Uterus (tissue), 4 donors: Measurements from ENCODE around the gene PRPF38B. TPM values are rescaled to one million over a fixed set of nuclear protein-coding genes. Genes with fewer than 3 reads are reported as not detected.

Source experiments
- DNase-seq, 2 donors: peaks; one replicate each; pipeline ENCODE4 v3.0.0-alpha.2; 2019 to 2020
- H3K27ac ChIP-seq, 2 donors: fragments of 200-600 bp; sonication (generic); 1 replicate in 1 of 2; 2 replicates in 1 of 2; pipeline ENCODE4 v1.5.1; 2016 to 2018
- H3K27me3 ChIP-seq, 2 donors: fragments of 200-600 bp; sonication (generic); one replicate each; pipeline ENCODE4 v1.5.1; 2018 to 2019; ENCODE audit warnings: control low read depth in 1 of 2
- H3K36me3 ChIP-seq, 2 donors: fragments of 200-600 bp; sonication (generic); one replicate each; pipeline ENCODE4 v1.5.1; 2019; ENCODE audit warnings: control low read depth in 1 of 2
- H3K4me1 ChIP-seq, 2 donors: fragments of 200-600 bp; sonication (generic); one replicate each; pipeline ENCODE4 v1.5.1; 2018 to 2019; ENCODE audit warnings: control low read depth in 1 of 2
- H3K4me3 ChIP-seq, 2 donors: fragments of 200-600 bp; sonication (generic); 1 replicate in 1 of 2; 2 replicates in 1 of 2; pipeline ENCODE4 v1.5.1; 2018 to 2019; ENCODE audit warnings: mild to moderate bottlenecking in 1 of 2
- H3K9me3 ChIP-seq, 2 donors: fragments of 200-600 bp; sonication (generic); one replicate each; pipeline ENCODE4 v1.5.1; 2019; ENCODE audit warnings: control low read depth in 1 of 2
- POLR2A ChIP-seq, 2 donors: fragments of 450-650 bp; IDR thresholded peaks; one replicate each; pipeline ENCODE4 v1.6.1; 2016; ENCODE audit warnings: antibody characterized with exemption in 2 of 2, mild to moderate bottlenecking in 1 of 2, moderate library complexity in 1 of 2
- intact Hi-C: fragments of 100-400 bp; cut with DNase I; formaldehyde crosslinking; loops from one replicate; pipeline ENCODE4 v1.15.1; 2023; ENCODE audit warnings: low total_unique reads
- total RNA-seq, 4 donors: library from RNA; depleted of rRNA in 3 of 4; stranded (reverse); fragments of >200 nt in 3 of 4; gene quantifications; one replicate each; pipeline versions ENCODE4 v1.1.0 to v1.2.4, GENCODE V29; 2014 to 2023
- TF ChIP-seq, protein P1 (sequence below), 4 experiments: fragments of 200-600 bp in 2 of 4; fragments of 450-650 bp in 2 of 4; sonication (generic) in 2 of 4; IDR thresholded peaks; one replicate each; pipeline ENCODE4 v1.5.1; 2016 to 2019; ENCODE audit warnings: antibody characterized with exemption in 4 of 4, mild to moderate bottlenecking in 2 of 4, moderate library complexity in 1 of 4
- donor health status: DM: yes; HTN: yes; CAD: no.

Gene PRPF38B
- total RNA-seq, 4 donors from 2014 or later: 6.7 to 40.0 (median 29.1) TPM

DNA sequence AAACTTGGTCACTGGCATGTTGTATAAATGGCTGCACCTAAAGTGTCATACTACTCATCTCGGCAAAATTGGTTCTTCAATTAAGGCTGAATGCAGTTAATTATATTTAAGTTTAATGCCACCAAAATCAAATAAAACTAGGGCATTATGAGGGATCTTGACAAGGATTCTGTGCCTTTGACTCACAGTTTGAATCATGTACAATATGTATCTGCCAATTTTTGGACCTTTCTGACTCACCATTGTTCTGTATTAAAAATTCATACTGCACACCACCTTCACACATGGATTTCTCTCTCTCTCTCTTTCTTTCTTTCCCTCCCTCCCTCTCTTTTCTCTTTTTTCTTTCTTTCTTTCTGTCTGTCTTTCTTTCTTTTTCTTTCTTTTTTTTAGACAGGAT lies 40.3 kb downstream of the PRPF38B start:
- Histone ChIP-seq H3K9me3 (no peaks in the 10 kb centered on the region), H3K4me1 (no peaks in the 10 kb centered on the region), H3K36me3 (no peaks in the 10 kb centered on the region), H3K27ac (no peak overlapping the region), H3K4me3 (no peak overlapping the region), H3K27me3 (no peaks in the 10 kb centered on the region)
- intact Hi-C loops: no loop called here
- TF ChIP-seq POLR2A (IDR thresholded peaks at IDR 0.05): no peak
- TF ChIP-seq, protein P1, sequence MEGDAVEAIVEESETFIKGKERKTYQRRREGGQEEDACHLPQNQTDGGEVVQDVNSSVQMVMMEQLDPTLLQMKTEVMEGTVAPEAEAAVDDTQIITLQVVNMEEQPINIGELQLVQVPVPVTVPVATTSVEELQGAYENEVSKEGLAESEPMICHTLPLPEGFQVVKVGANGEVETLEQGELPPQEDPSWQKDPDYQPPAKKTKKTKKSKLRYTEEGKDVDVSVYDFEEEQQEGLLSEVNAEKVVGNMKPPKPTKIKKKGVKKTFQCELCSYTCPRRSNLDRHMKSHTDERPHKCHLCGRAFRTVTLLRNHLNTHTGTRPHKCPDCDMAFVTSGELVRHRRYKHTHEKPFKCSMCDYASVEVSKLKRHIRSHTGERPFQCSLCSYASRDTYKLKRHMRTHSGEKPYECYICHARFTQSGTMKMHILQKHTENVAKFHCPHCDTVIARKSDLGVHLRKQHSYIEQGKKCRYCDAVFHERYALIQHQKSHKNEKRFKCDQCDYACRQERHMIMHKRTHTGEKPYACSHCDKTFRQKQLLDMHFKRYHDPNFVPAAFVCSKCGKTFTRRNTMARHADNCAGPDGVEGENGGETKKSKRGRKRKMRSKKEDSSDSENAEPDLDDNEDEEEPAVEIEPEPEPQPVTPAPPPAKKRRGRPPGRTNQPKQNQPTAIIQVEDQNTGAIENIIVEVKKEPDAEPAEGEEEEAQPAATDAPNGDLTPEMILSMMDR (IDR thresholded peaks at IDR 0.05): no peak
- no peak for DNase-seq

DNA sequence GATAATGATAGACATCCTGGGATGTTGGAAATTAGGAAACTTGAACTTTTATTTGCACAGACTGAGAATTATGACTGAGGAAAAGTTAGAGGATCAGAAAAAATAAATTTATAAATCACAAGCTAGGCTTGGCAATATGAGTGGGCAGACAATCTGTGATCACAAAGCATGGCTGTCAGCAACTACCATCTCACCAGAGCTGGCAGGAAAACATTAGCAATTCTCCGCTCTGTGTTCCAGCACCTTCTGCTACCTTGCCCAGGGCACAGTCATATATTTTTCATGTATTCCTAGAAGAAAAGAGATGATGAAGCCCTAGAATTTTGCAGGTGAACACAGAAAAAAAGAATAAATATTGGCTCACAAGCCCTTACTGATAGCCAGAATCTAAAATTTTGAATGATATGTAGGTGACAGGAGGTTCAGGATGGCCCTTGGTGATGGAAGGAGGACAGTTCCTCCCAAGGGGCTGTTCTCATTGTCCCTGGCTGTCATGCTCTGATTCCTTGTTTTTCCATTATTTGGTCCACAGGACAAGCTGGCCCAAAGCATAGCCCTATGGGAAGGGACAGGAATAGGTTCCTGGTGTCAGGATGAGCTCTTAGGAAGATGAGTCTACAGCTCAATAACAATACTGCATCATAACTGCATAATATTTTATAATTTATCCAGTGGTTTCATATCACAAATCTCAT lies 42.2 kb downstream of the PRPF38B start:
- no peak for TF ChIP-seq POLR2A (IDR thresholded peaks at IDR 0.05)
- TF ChIP-seq, protein P1 (IDR thresholded peaks at IDR 0.05): no peak
- Histone ChIP-seq H3K4me1 (no peaks in the 10 kb centered on the region), H3K9me3 (no peaks in the 10 kb centered on the region), H3K27ac (no peak overlapping the region), H3K27me3 (no peaks in the 10 kb centered on the region), H3K4me3 (no peak overlapping the region), H3K36me3 (no peaks in the 10 kb centered on the region)
- intact Hi-C loops: no loop called here
- no peak for DNase-seq

DNA sequence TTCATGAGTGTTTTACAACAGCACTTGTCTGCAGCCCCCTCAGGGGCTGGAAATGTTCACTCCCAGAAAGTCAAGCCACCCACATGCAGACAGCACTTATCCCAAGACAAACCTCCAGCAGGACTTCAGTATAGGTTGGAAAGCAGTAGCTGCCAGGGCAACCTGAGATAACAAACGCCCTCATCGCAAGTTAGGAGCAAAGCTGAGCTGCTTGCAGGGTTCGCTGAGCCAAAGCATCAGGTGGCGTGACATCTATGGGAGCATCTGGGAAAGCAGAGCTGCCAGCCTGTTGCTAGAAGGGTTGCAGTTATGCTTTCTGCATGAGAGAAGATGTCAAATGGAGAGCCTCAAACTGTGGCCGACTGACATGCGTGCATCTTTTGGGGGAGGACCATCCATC lies 50.1 kb downstream of the PRPF38B start:
- no peak overlapping the region for H3K4me3 ChIP-seq
- no peaks in the 10 kb centered on the region for H3K9me3 ChIP-seq
- H3K27me3 ChIP-seq: no peaks in the 10 kb centered on the region
- H3K4me1 ChIP-seq: no peaks in the 10 kb centered on the region
- no peak for TF ChIP-seq POLR2A (IDR thresholded peaks at IDR 0.05)
- TF ChIP-seq, protein P1 (IDR thresholded peaks at IDR 0.05): no peak
- H3K27ac ChIP-seq: no peak overlapping the region
- intact Hi-C loops: loop anchor here (10.0 kb wide), 1 partner anchor 73 kb away; no protein-coding TSS in a partner anchor
- no peaks in the 10 kb centered on the region for H3K36me3 ChIP-seq
- DNase-seq: no peak

DNA sequence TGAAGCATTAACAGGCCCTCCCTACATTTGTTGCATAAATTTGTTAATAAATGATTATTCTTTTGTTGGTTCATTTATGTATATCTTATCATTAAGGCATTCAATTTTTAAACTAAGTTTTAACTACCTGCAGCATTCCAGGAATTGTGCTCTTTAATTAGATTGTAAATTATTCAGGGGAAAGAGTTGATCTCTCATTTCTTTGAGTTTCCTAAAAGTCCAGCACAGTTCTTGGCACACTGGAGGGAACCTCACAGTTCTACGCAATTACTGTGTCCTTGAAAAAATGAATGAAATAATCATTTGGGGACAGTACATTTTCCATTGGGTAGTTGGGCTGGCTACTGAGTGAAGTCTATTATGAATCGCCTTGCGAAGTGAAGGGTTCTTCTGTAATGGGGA lies 53.9 kb downstream of the PRPF38B start:
- intact Hi-C loops: loop anchor here (10.0 kb wide), 1 partner anchor 69 kb away; no protein-coding TSS in a partner anchor
- Histone ChIP-seq H3K4me3 (peak overlapping the region; percentile 75 to 84), H3K27me3 (no peaks in the 10 kb centered on the region), H3K36me3 (no peaks in the 10 kb centered on the region), H3K27ac (peak overlapping the region; percentile 97), H3K4me1 (peaks cover 3 to 10% of the 10 kb centered on the region in 2 donors), H3K9me3 (no peaks in the 10 kb centered on the region)
- no peak for DNase-seq
- no peak for TF ChIP-seq POLR2A (IDR thresholded peaks at IDR 0.05)
- TF ChIP-seq, protein P1 (IDR thresholded peaks at IDR 0.05): no peak

DNA sequence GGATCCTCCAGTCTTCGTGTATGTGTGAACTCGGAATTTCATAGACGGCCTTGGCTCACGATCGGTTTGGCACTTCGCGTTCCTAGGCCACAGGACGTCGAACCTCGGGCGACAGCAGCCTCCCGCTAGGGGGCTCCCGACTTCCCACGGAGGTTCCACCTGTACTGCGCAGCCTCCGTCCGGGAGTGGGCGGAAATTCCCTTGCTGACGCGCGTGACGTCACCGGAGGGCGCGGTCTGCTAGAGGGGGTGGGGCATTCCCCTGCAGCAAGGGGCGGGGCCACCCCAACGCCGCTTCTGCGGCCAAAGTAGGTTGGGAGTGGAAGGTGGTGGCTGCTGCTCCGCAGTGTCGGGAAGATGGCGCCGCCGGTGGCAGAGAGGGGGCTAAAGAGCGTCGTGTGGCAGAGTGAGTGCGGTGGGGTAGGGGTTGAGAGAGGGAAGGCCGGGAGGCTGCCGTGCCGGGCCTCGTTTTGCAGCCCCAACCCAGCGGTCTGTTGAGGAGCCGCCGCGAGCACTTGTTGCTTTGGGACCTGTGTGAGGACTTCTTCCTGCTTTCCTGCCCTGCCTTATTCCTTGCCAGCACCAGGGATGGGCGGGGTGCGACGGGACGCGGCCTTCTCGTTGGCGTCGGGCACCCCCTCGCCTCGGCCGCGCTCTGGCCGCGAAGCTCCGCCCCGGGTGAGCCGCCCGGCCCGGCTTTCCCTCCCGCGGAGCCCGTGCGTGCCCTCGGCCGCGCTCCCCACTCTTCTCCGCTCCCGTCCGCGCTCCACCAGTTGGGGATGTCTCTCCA lies 54.5 kb downstream of the PRPF38B start, which contains the start of gene STXBP3:
TSS of gene STXBP3 (plus strand) at position 293 of the 789 bp plus-strand sequence. CDS start at position 357, 64 bp downstream.
- H3K27ac ChIP-seq: peak within 1 kb of the TSS; percentile 97
- intact Hi-C loops: loop anchor here (10.0 kb wide), 1 partner anchor 68 kb away; no protein-coding TSS in a partner anchor
- TF ChIP-seq, protein P1 (IDR thresholded peaks at IDR 0.05): peak; percentile 92 to 98 (median 94)
- TF ChIP-seq POLR2A (IDR thresholded peaks at IDR 0.05): peak; percentile 98 to 99

More for the DNA sequence above, 54.5 kb downstream of the PRPF38B start, which contains the start of gene STXBP3:
- Histone ChIP-seq H3K4me3 (peak within 1 kb of the TSS; percentile 75 to 84), H3K27me3 (no peaks in the 10 kb centered on the region), H3K9me3 (no peaks in the 10 kb centered on the region), H3K4me1 (peaks cover 3 to 10% of the 10 kb centered on the region in 2 donors), H3K36me3 (no peaks in the 10 kb centered on the region)
- DNase-seq: peak; percentile 98 to 99
